Ishikawa (cell line): Measurements from ENCODE around the gene CYB561.

Experiments used
- CEBPB ChIP-seq: IDR thresholded peaks from 2 replicates; pipeline ENCODE4 v1.6.1; 2012
- CREB1 ChIP-seq: IDR thresholded peaks from 2 replicates; pipeline ENCODE4 v1.6.1; 2012; ENCODE audit warnings: low read depth
- EGR1 ChIP-seq: IDR thresholded peaks from 2 replicates; pipeline ENCODE4 v1.6.1; 2012
- EP300 ChIP-seq: IDR thresholded peaks from 2 replicates; pipeline ENCODE4 v1.6.1; 2012; ENCODE audit warnings: borderline replicate concordance
- FOXM1 ChIP-seq: IDR thresholded peaks from 2 replicates; pipeline ENCODE4 v1.6.1; 2012; ENCODE audit warnings: low read depth, borderline replicate concordance
- NFIC ChIP-seq: IDR thresholded peaks from 2 replicates; pipeline ENCODE4 v1.6.1; 2012
- RAD21 ChIP-seq: IDR thresholded peaks from 2 replicates; pipeline ENCODE4 v1.6.1; 2012; ENCODE audit warnings: low read depth
- TAF1 ChIP-seq: IDR thresholded peaks from 2 replicates; pipeline ENCODE4 v1.6.1; 2012; ENCODE audit warnings: low read depth, mild to moderate bottlenecking
- TCF12 ChIP-seq: IDR thresholded peaks from 2 replicates; pipeline ENCODE4 v1.6.1; 2012; ENCODE audit warnings: low read depth
- TEAD4 ChIP-seq: IDR thresholded peaks from 2 replicates; pipeline ENCODE4 v1.6.1; 2012
- YY1 ChIP-seq: IDR thresholded peaks from 2 replicates; pipeline ENCODE4 v1.6.1; 2012; ENCODE audit warnings: low read depth
- ZBTB7A ChIP-seq: IDR thresholded peaks from 2 replicates; pipeline ENCODE4 v1.6.1; 2012; ENCODE audit warnings: low read depth
- TF ChIP-seq, protein P1 (sequence below): IDR thresholded peaks from 2 replicates; pipeline ENCODE4 v1.6.1; 2012
- TF ChIP-seq, protein P2 (sequence below): IDR thresholded peaks from 2 replicates; pipeline ENCODE4 v1.6.1; 2012; ENCODE audit warnings: low read depth, mild to moderate bottlenecking
- TF ChIP-seq, protein P3 (sequence below): IDR thresholded peaks from 2 replicates; pipeline ENCODE4 v1.6.1; 2012

The CYB561 gene

DNA sequence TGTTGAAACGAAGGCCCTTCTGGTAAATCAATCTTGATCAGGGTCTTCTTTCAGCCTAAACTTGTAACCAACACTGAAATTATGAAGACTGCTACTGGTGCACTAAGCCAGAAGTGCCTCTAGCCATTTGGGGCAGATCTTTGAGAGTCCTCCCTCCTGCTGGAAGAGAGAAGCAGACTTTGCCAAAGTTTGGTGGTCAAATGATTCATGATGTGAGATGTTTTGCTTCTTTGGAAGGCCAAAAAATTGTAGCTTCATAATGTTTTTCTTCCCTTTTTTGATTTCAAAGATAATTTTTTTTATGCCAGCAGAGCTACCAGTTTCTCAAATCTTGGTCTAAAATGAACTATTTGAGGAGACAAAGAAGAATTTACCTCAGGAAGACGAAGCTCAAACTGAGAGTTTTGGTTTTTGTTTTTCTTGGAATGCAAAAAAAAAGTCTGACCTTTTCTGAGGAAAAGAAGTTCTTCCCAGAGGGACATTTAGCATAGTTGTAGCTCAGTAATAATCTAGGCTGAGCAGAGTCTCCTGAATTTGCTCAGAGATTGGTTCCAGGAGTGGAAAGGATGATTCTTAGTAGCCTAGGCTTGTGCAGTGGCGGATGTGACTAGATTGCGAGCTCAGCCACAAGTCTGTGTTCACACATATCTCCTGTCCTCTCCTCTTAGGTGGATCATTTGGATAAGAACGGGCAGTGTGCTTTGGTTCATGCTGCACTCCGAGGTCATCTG is 50.9 kb downstream of the CYB561 start:
- no peak for TF ChIP-seq TCF12
- no peak for TF ChIP-seq NFIC
- no peak for TF ChIP-seq TAF1
- TF ChIP-seq CREB1: no peak
- TF ChIP-seq FOXM1: no peak
- no peak for TF ChIP-seq EGR1
- TF ChIP-seq YY1: no peak
- TF ChIP-seq EP300: no peak
- TF ChIP-seq TEAD4: no peak

DNA sequence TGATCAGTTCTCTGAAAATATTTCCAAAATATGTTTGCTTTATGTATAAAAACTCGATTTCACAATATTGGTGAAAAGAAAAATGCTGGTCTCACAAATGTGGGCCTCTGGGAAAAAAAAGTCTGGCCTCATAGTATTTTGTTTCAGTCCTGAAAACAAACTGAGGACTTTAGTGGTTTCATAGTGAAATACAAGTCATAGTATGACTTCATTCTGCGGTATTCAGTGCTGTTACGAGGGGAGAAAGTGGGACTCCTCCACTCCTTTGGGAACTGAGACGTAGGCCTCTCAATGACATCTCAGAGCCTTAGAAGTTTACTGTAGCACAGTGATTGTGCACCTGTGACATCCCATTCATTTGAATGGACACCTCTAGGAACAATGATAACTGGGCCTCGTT is 56.0 kb downstream of the CYB561 start:
- no peak for TF ChIP-seq TAF1
- no peak for TF ChIP-seq TCF12
- no peak for TF ChIP-seq ZBTB7A
- TF ChIP-seq, protein P1, sequence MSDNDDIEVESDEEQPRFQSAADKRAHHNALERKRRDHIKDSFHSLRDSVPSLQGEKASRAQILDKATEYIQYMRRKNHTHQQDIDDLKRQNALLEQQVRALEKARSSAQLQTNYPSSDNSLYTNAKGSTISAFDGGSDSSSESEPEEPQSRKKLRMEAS: no peak
- TF ChIP-seq NFIC: no peak
- no peak for TF ChIP-seq TEAD4
- no peak for TF ChIP-seq CEBPB
- TF ChIP-seq, protein P2, sequence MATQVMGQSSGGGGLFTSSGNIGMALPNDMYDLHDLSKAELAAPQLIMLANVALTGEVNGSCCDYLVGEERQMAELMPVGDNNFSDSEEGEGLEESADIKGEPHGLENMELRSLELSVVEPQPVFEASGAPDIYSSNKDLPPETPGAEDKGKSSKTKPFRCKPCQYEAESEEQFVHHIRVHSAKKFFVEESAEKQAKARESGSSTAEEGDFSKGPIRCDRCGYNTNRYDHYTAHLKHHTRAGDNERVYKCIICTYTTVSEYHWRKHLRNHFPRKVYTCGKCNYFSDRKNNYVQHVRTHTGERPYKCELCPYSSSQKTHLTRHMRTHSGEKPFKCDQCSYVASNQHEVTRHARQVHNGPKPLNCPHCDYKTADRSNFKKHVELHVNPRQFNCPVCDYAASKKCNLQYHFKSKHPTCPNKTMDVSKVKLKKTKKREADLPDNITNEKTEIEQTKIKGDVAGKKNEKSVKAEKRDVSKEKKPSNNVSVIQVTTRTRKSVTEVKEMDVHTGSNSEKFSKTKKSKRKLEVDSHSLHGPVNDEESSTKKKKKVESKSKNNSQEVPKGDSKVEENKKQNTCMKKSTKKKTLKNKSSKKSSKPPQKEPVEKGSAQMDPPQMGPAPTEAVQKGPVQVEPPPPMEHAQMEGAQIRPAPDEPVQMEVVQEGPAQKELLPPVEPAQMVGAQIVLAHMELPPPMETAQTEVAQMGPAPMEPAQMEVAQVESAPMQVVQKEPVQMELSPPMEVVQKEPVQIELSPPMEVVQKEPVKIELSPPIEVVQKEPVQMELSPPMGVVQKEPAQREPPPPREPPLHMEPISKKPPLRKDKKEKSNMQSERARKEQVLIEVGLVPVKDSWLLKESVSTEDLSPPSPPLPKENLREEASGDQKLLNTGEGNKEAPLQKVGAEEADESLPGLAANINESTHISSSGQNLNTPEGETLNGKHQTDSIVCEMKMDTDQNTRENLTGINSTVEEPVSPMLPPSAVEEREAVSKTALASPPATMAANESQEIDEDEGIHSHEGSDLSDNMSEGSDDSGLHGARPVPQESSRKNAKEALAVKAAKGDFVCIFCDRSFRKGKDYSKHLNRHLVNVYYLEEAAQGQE: no peak
- no peak for TF ChIP-seq EP300
- TF ChIP-seq CREB1: no peak
- no peak for TF ChIP-seq RAD21
- no peak for TF ChIP-seq EGR1
- TF ChIP-seq YY1: no peak
- no peak for TF ChIP-seq FOXM1
- TF ChIP-seq, protein P3, sequence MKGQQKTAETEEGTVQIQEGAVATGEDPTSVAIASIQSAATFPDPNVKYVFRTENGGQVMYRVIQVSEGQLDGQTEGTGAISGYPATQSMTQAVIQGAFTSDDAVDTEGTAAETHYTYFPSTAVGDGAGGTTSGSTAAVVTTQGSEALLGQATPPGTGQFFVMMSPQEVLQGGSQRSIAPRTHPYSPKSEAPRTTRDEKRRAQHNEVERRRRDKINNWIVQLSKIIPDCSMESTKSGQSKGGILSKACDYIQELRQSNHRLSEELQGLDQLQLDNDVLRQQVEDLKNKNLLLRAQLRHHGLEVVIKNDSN: no peak

DNA sequence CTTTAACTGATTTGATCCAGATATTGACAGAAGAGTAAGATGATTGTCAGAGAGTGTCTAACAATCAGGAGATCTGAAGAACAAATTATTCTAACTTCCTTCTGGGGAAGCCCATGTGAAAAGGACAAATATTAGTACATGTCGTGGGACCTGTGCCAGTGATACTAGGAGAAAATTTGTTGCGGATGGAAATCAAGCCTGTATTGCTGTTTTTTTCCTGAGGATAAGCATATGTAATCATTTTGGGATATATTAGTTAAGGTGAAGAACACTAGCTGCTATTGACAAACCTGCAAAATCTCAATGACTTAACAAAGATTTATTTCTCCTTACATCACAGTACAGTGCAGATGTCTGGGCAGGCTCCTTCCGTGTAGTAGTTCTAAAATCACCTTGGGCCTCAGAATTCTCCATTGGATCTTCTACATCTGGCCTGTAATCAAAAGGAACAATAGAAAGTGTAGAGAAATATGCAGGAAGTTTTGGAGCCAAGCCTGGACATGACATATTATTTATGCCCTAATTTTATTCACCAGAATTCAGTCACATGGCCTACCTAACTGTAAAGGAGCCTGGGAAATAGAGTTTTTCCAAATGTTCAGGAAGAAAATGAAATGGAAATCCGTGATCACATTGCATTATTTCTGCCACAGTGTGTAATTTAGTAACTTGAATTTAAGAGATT is 58.3 kb downstream of the CYB561 start:
- no peak for TF ChIP-seq FOXM1
- TF ChIP-seq, protein P3: peak; percentile 69

DNA sequence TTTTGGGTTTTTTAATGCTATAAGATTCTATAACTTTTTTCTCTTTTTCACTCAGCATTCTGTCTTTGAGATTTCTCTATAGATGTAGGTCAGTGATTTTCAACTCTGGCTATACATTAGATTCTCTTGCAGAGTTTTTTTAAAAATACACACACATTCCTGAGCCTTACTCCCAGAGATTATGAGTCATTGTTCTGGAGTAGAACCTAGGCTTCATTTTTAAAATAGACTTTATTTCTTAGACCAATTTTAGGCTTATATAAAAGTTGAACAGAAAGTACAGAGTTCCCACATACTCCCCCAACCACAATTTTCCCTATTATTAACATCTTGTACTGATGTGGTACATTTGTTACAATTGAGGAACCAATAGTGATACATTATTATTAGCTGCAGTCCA is 63.3 kb downstream of the CYB561 start:
- TF ChIP-seq, protein P3: no peak
- TF ChIP-seq, protein P2: no peak
- TF ChIP-seq CEBPB (no peak), EGR1 (no peak), CREB1 (no peak), TEAD4 (no peak), FOXM1 (no peak), TAF1 (no peak)
